ENCODE data around the gene TYMP. TPM values are rescaled to one million over a fixed set of nuclear protein-coding genes. Genes with fewer than 3 reads are reported as not detected.
A peak's percentile ranks its signal among the peaks of the same experiment; 100 is the strongest.

The TYMP gene
- total RNA-seq, 3 donors from 2014 or later (not counting 1 experiment from before 2014, with no cell fraction given): 17.7 to 44.6 (median 32.4) TPM

DNA sequence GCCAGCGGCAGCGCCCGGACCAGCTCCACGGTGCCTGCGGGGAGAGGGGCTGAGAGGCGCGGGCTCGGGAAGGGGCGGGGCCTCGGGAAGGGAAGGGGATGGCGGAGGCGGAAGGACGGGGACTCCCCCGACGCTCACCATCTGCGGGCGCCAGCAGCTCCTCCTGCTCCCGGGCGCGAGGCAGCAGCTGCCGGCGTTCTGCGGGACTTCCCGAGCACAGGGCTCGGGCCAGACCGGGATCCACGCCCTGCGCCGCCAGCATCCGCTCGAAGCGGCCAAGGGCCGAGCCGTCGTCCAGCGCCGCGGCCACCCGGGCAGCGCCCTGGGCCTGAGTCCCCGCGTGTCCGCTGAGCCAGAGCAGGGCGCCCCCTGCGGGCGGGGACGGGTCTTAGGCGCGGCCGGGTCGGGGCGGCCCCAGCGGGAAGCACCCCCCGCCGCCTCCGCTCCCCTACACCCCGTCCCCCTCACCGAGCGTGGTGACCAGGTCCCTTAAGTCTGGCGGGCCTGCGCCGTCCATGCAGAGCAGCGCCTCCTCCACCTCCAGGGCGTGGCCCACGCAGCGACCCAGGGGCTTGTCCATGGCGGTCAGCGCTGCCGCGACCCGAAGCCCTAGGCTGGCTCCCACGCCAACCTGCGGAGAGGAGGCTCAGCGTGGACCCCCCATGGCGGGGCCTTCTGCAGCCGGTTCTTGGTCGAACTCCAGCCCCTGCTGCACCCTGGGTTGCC, 3.5 kb downstream of the TYMP start:
- ATAC-seq: peak; percentile 46 to 61 (median 52)
- no peaks in the 10 kb centered on the region for H3K9me3 ChIP-seq (ENCODE audit: control insufficient read depth, insufficient read depth, low read length)
- Mint-ChIP-seq H3K9me3 (no peaks in the 10 kb centered on the region), H3K27ac (peak overlapping the region; percentile 84 to 91), H3K27me3 (ENCODE audit: low read depth in 2 of 2) (peaks cover 0 to 6% of the 10 kb centered on the region in 2 donors), H3K36me3 (no peaks in the 10 kb centered on the region), H3K4me1 (peaks cover 26 to 39% of the 10 kb centered on the region in 2 donors), H3K4me3 (peak overlapping the region; percentile 90)
- intact Hi-C loops (cut with micrococcal nuclease): loop anchor here (5.0 kb wide), 1 partner anchor 36 kb away; the partner anchor contains the start of gene SYCE3
- peaks cover 23% of the 10 kb centered on the region for H3K36me3 ChIP-seq (ENCODE audit: control insufficient read depth, insufficient read depth, low read length)
- WGBS (ENCODE audit: insufficient coverage): under 1% methylated on average over 77 of the region's 77 CpGs
- H3K4me3 ChIP-seq (ENCODE audit: low read length): peak overlapping the region; percentile 76
- TF ChIP-seq, protein P1, sequence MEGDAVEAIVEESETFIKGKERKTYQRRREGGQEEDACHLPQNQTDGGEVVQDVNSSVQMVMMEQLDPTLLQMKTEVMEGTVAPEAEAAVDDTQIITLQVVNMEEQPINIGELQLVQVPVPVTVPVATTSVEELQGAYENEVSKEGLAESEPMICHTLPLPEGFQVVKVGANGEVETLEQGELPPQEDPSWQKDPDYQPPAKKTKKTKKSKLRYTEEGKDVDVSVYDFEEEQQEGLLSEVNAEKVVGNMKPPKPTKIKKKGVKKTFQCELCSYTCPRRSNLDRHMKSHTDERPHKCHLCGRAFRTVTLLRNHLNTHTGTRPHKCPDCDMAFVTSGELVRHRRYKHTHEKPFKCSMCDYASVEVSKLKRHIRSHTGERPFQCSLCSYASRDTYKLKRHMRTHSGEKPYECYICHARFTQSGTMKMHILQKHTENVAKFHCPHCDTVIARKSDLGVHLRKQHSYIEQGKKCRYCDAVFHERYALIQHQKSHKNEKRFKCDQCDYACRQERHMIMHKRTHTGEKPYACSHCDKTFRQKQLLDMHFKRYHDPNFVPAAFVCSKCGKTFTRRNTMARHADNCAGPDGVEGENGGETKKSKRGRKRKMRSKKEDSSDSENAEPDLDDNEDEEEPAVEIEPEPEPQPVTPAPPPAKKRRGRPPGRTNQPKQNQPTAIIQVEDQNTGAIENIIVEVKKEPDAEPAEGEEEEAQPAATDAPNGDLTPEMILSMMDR (IDR thresholded peaks at IDR 0.05): peak; percentile 84
- no peaks in the 10 kb centered on the region for H3K27me3 ChIP-seq (ENCODE audit: control insufficient read depth, insufficient read depth, low read length)
- DNase-seq: peak; percentile 79 to 92
- H3K27ac ChIP-seq (ENCODE audit: low read length): peak overlapping the region; percentile 93
- H3K4me1 ChIP-seq (ENCODE audit: control insufficient read depth, insufficient read depth, low read length): peaks cover 57% of the 10 kb centered on the region

DNA sequence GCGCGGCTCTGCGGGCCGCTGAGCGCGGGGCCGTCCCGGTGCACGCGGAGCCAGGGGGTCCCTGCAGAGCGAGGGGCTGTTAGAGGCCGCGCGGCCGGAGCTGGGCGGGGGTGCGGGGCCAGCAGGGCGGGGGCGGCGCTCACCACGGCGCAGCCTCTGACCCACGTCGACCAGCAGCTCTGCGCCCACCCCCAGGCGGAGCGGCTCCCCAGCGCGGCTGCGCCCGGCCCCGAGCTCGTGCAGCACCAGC, 4.0 kb downstream of the TYMP start:
- peak overlapping the region; percentile 84 to 91 for H3K27ac Mint-ChIP-seq
- peaks cover 23% of the 10 kb centered on the region for H3K36me3 ChIP-seq (ENCODE audit: control insufficient read depth, insufficient read depth, low read length)
- DNase-seq (no peak), ATAC-seq (no peak)
- no peaks in the 10 kb centered on the region for H3K9me3 Mint-ChIP-seq
- H3K27me3 Mint-ChIP-seq (ENCODE audit: low read depth in 2 of 2): peaks cover 0 to under 1% of the 10 kb centered on the region in 2 donors
- 0% methylated on average over 33 of the region's 33 CpGs for WGBS (ENCODE audit: insufficient coverage)
- H3K4me1 ChIP-seq (ENCODE audit: control insufficient read depth, insufficient read depth, low read length): peaks cover 53% of the 10 kb centered on the region
- intact Hi-C loops (cut with micrococcal nuclease): loop anchor here (1.0 to 5.0 kb wide), 2 partner anchors 17 to 37 kb away; partner anchors contain the start of genes NCAPH2 and SYCE3
- peak overlapping the region; percentile 90 for H3K4me3 Mint-ChIP-seq
- H3K36me3 Mint-ChIP-seq: no peaks in the 10 kb centered on the region
- H3K4me1 Mint-ChIP-seq: peaks cover 26 to 34% of the 10 kb centered on the region in 2 donors
- H3K27ac ChIP-seq (ENCODE audit: low read length): peak overlapping the region; percentile 60
- peak overlapping the region; percentile 42 for H3K4me3 ChIP-seq (ENCODE audit: low read length)
- H3K27me3 ChIP-seq (ENCODE audit: control insufficient read depth, insufficient read depth, low read length): no peaks in the 10 kb centered on the region
- TF ChIP-seq, protein P1 (IDR thresholded peaks at IDR 0.05): no peak
- no peaks in the 10 kb centered on the region for H3K9me3 ChIP-seq (ENCODE audit: control insufficient read depth, insufficient read depth, low read length)

DNA sequence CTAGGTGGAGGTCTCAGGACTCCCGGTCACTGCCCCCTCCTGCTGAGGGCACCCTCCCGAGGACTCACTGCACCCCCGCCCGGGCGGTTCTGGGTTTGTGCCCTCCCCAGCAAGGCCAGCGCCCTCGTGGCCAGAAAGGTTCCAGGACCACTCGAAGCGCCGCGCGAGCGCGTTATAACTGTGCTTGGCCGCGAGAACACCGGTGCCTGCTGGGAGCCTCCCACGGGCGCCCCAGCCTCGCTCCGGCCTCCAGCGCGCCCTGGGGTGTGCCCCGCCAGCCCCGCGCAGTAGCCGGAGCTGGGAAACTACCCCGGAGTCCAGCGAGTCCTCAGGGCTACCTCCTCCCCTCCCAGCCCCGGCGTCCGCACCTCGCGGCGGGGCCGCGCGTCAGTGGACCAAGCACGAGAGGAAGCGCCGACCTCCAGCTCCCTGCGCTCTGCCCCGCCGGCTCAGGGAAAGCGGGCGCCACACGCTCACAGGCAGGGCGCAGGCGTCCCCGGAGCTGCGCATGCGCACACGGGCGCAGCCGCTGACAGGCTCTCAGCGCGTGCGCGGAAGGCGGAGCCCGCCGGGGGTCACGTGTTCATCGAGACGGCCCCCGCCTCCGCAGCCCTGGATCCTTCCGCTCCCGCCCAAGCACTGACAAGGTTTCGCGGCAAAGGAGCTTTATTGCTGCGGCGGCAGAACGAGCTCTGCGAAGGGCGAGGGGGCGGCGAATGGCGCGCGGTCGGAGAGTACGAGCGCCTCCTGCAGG, 4.5 kb downstream of the TYMP start, which contains the start of gene SCO2:
TSS of gene SCO2 (minus strand) at position 495 of the 754 bp plus-strand sequence. CDS start 1,187 bp downstream, outside the sequence.
- Mint-ChIP-seq H3K27me3 (ENCODE audit: low read depth in 2 of 2) (no peaks in the 10 kb centered on the region), H3K9me3 (no peaks in the 10 kb centered on the region), H3K4me3 (peak within 1 kb of the TSS; percentile 90), H3K27ac (peak within 1 kb of the TSS; percentile 84 to 91), H3K36me3 (no peaks in the 10 kb centered on the region), H3K4me1 (peaks cover 26 to 30% of the 10 kb centered on the region in 2 donors)
- H3K27me3 ChIP-seq (ENCODE audit: control insufficient read depth, insufficient read depth, low read length): no peaks in the 10 kb centered on the region
- TF ChIP-seq, protein P1 (IDR thresholded peaks at IDR 0.05): no peak
- intact Hi-C loops (cut with micrococcal nuclease): loop anchor here (1.0 to 5.0 kb wide), 2 partner anchors 17 to 37 kb away; partner anchors contain the start of genes NCAPH2 and SYCE3
- peaks cover 48% of the 10 kb centered on the region for H3K4me1 ChIP-seq (ENCODE audit: control insufficient read depth, insufficient read depth, low read length)
- ATAC-seq: peak; percentile 60 to 78 (median 69)
- H3K9me3 ChIP-seq (ENCODE audit: control insufficient read depth, insufficient read depth, low read length): no peaks in the 10 kb centered on the region
- peaks cover 23% of the 10 kb centered on the region for H3K36me3 ChIP-seq (ENCODE audit: control insufficient read depth, insufficient read depth, low read length)
- peak; percentile 95 to 100 for DNase-seq
- peak within 1 kb of the TSS; percentile 93 for H3K27ac ChIP-seq (ENCODE audit: low read length)
- peak within 1 kb of the TSS; percentile 76 for H3K4me3 ChIP-seq (ENCODE audit: low read length)
- under 1% methylated on average over 84 of the region's 84 CpGs for WGBS (ENCODE audit: insufficient coverage)

All from natural killer cell (primary cell).